GM23338 (cell line): ENCODE results near the gene AKT1S1.

Experiments used
- CREB1 ChIP-seq: fragments of 250-450 bp; sonication (Bioruptor Pico); IDR thresholded peaks from 2 replicates; pipeline ENCODE4 v1.5.0; 2020; ENCODE audit warnings: low read depth, mild to moderate bottlenecking, moderate library complexity
- CTCF ChIP-seq, 2 experiments: fragments of 200-600 bp in 1 of 2; sonication (generic) in 1 of 2; conservative IDR thresholded peaks; 2 replicates each; pipeline versions ENCODE4 v1.5.1 to v1.6.1; 2016 to 2017; ENCODE audit warnings: antibody characterized with exemption in 2 of 2, low read depth in 2 of 2, mild to moderate bottlenecking in 2 of 2, moderate library complexity in 1 of 2
- ETS1 ChIP-seq: IDR thresholded peaks from 2 replicates; pipeline ENCODE4 v1.6.1; 2016; ENCODE audit warnings: antibody characterized with exemption
- EZH2 ChIP-seq: fragments of 200-600 bp; sonication (generic); IDR thresholded peaks from one replicate; pipeline ENCODE4 v1.8.0; 2017; ENCODE audit warnings: antibody characterized with exemption, mild to moderate bottlenecking, low read depth; ENCODE audit not compliant: unreplicated experiment
- EZH2phosphoT487 ChIP-seq: fragments of 200-600 bp; sonication (generic); IDR thresholded peaks from one replicate; pipeline ENCODE4 v1.8.1; 2018; ENCODE audit warnings: antibody characterized with exemption; ENCODE audit not compliant: unreplicated experiment
- POLR2AphosphoS5 ChIP-seq: IDR thresholded peaks from 2 replicates; pipeline ENCODE4 v1.6.1; 2016; ENCODE audit warnings: antibody characterized with exemption, low read depth
- REST ChIP-seq: IDR thresholded peaks from one replicate; pipeline ENCODE4 v1.6.1; 2018; ENCODE audit warnings: antibody characterized with exemption; ENCODE audit not compliant: unreplicated experiment
- STAT1 ChIP-seq: IDR thresholded peaks from one replicate; pipeline ENCODE4 v1.6.1; 2016; ENCODE audit warnings: antibody characterized with exemption; ENCODE audit not compliant: unreplicated experiment
- ZNF114 ChIP-seq: fragments of 250-450 bp; sonication (Bioruptor Pico); IDR thresholded peaks from 2 replicates; pipeline ENCODE4 v1.5.0; 2020; ENCODE audit warnings: mild to moderate bottlenecking, moderate library complexity

GRCh38 chr19:49881186-49881585, 4.0 kb upstream of the AKT1S1 start:
- TF ChIP-seq EZH2, result no peak
- no peak for TF ChIP-seq CTCF (conservative IDR thresholded peaks at IDR 0.05; ENCODE audit: low read depth in 2 of 2)
- TF ChIP-seq EZH2phosphoT487, result no peak
- no peak for TF ChIP-seq STAT1
- no peak for TF ChIP-seq REST
- no peak for TF ChIP-seq CREB1 (CRISPR knock-in tag)
- no peak for TF ChIP-seq ZNF114
- TF ChIP-seq ETS1, result no peak
- no peak for TF ChIP-seq POLR2AphosphoS5
